Fibroblast of mammary gland (primary cell): ENCODE measurements around the gene SETMAR.

Experiments used
- DNase-seq: peaks from one replicate; pipeline ENCODE4 v3.0.0-alpha.2; 2010; ENCODE audit warnings: low read depth
- H3K4me3 ChIP-seq: 2 replicates; pipeline ENCODE4 v1.5.1; 2011; ENCODE audit warnings: low read depth, mild to moderate bottlenecking, low read length, moderate library complexity; ENCODE audit not compliant: control insufficient read depth
- TF ChIP-seq, protein P1 (sequence below): conservative IDR thresholded peaks from 2 replicates; pipeline ENCODE4 v1.5.1; 2011; ENCODE audit warnings: low read depth, low read length, inconsistent platforms; ENCODE audit not compliant: control insufficient read depth, insufficient read depth

SETMAR gene

DNA sequence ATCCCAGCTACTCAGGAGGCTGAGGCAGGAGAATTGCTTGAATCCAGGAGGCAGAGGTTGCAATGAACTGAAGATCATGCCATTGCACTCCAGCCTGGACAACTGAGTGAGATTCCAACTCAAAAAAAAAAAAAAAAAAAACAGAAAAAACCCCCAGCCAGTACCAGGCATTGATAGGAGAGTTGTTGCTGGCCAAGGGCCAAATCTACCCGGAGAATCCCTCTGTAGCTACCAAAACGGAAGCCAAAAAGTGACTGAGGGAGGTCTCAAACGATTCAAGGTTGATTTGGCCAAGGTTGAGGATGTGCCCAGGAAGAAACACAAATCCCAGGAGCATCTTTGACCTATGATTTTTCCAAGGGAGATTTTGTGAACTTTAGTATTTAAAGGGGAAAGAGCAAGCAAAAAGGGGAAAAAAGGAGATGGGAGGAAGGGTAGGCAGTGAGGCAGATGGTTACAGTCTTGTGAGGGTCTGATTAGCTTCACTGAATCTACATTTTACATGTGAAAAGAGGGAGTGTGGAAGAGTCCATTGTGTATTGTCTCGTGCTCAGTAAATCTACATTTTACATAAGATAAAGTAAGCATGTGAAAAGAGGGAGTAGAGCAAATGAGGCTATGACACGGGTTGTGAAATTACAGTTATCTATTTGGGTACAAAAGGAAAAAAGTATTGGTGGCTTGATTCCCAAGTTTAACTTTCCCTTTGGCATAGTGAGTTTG, 32.8 kb downstream of the SETMAR start:
- no peak overlapping the region for H3K4me3 ChIP-seq
- TF ChIP-seq, protein P1, sequence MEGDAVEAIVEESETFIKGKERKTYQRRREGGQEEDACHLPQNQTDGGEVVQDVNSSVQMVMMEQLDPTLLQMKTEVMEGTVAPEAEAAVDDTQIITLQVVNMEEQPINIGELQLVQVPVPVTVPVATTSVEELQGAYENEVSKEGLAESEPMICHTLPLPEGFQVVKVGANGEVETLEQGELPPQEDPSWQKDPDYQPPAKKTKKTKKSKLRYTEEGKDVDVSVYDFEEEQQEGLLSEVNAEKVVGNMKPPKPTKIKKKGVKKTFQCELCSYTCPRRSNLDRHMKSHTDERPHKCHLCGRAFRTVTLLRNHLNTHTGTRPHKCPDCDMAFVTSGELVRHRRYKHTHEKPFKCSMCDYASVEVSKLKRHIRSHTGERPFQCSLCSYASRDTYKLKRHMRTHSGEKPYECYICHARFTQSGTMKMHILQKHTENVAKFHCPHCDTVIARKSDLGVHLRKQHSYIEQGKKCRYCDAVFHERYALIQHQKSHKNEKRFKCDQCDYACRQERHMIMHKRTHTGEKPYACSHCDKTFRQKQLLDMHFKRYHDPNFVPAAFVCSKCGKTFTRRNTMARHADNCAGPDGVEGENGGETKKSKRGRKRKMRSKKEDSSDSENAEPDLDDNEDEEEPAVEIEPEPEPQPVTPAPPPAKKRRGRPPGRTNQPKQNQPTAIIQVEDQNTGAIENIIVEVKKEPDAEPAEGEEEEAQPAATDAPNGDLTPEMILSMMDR: no peak
- no peak for DNase-seq

DNA sequence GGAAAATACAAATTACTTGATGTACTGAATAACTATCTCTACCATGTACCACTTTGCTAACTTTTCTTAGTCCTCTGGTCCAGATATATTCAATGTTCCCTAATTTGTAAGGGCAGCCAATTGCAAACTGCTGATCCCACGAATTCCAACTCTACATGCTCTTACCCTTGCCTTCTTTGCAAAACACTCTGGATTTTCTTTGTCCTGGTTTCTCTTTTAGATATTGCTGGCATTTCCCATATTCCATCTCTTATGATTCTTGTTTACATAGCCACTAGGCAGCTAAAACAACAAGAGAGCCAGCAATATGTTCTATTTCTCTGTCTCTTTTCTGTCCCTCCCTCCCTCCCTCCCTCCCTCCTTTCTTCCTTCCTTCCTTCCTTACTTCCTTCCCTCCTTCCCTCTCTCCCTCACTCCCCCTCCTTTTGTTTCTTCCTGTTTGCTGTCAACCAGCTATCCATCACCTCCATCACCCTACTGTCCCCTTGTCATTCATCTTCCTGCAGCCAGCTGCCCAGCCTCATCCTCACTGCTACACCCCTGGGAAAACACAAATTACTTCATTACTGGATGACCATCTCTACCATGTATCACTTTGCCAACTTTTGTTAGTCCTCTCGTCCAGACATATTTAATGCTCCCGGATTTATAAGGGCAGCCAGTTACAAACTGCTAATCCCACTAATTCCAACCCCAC, 33.8 kb downstream of the SETMAR start:
- H3K4me3 ChIP-seq: no peak overlapping the region
- DNase-seq: no peak
- TF ChIP-seq, protein P1: no peak

DNA sequence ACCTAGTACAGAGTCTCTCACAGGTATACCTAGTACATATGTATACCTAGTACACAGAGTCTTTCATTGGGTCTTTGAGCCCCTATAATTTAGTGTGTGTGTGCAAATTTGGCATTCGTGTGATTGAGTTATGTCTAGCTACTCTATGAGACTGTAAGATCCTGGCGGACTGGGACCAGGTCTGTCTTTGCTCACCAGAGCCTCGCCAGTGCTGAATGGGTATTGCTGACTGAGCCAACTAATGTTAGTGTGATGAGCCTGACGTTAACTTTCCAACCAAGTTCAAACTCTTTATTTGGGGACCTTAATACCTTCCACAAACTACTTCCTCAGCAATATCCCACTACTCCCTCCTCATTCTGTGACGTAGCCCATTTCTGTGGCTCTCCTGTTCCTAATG, 35.6 kb downstream of the SETMAR start:
- no peak overlapping the region for H3K4me3 ChIP-seq
- TF ChIP-seq, protein P1: no peak
- no peak for DNase-seq

DNA sequence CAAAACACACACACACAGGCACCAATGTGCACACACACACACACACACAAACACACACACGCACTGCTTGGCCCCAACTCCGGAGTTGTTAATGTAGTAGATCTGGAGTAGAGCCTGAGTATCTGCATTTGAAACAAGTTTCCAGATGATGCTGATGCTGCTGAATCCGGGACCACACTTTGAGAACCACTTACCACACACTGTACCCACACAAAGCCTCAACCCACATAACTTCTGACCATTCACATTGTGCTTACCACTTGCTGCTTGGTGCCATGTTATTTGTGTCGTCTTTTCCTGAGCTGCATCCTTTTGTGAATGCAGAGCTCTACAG, 36.9 kb downstream of the SETMAR start:
- TF ChIP-seq, protein P1: no peak
- H3K4me3 ChIP-seq: no peak overlapping the region
- DNase-seq: no peak

DNA sequence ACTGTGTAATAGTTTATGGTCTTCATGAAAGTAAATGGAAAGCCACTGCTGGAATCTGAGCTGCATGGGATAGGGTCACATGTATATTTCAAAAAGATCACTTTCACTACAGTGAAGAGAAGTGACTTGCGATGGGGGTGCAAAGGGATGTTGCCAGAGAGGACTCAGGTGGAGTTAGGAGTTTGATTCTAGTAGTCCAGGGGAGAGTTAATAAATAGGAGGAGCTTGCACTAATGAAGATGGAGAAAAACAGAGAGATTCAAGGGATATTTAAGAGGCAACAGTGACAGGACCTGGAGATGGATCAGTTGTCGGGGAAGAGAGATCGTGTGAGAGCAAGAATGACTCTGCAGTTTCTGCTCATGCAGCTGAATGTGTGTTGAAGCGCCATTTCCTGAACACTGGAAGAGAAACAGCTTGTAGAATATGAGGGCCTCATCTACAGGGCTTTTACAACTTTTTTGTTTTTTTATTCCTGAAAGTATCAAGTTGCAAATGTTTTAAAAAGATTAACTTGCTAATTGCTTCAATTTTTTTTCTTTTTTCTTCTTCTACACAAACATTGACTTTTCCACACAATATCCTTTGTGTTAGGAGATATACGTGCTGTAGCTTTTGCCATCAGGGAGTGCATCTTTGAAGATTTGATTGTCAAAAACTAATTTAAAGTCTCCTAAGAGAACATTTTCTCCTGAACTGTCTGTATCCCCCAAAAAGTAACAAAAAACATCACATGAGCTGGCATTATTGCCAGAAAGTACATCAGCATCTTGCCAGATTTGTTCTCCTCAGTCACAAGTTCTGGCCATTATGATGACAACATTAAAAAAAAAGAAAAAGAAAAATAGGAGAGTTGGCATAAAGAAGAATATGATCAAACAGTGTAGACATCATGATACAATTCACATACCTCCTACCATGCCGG, 37.5 kb downstream of the SETMAR start:
- TF ChIP-seq, protein P1: no peak

DNA sequence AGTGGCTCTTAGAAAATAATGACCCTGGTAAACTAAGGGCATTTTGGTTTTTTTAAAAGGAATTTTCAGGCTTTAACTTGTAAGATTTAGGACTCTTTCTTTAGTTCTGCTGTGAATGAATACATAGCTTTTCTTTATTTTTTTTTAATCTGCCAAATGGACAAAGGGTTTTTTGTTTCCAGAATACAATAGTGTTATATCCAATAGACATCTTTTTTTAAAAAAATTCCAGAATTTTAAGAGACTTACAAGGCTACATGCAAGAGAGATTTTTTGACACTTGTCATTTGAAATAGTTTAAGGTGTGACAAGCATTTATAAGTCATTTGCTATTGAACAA, 38.1 kb downstream of the SETMAR start:
- TF ChIP-seq, protein P1: no peak
- no peak for DNase-seq
- H3K4me3 ChIP-seq: no peak overlapping the region

More for the DNA sequence above, 37.5 kb downstream of the SETMAR start:
- no peak overlapping the region for H3K4me3 ChIP-seq
- DNase-seq: no peak
